ENCODE measurements around the gene SLC15A1. TPM values are rescaled to one million over a fixed set of nuclear protein-coding genes. Genes with fewer than 3 reads are reported as not detected.

Gene SLC15A1
- total and polyA plus RNA-seq, 3 experiments from 2014 or later, result not detected

DNA sequence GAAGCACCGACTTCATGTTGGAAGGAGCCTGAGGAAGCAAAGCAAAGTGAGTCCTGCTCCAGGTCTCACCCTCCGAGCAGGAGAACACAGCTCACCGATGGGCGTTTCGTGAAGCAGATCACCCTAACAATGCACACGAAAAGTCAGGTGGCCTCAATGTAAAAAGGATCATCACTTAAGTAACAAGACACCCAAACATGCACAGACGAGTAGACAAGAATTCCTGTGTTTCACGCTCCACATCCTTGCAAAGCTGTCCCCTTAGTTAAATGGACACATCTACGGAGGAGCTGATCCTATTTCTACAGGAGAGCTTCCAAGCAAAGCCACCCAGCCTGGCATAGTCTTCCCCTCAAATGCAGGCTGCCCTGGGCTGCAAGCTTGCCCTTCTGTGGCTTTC lies 66.2 kb downstream of the SLC15A1 start:
- Mint-ChIP-seq H3K9me3 (no peaks in the 10 kb centered on the region), H3K27ac (no peak overlapping the region), H3K4me3 (no peak overlapping the region), H3K27me3 (peaks cover 4 to 9% of the 10 kb centered on the region in 2 donors), H3K4me1 (no peaks in the 10 kb centered on the region), H3K36me3 (no peaks in the 10 kb centered on the region)
- Histone ChIP-seq H3K4me3 (ENCODE audit: low read length) (no peak overlapping the region), H3K4me1 (ENCODE audit: insufficient read depth, low read length) (no peaks in the 10 kb centered on the region), H3K27me3 (ENCODE audit: insufficient read depth, low read length, poor library complexity, severe bottlenecking) (no peaks in the 10 kb centered on the region), H3K9me3 (ENCODE audit: low read length) (no peaks in the 10 kb centered on the region), H3K36me3 (ENCODE audit: insufficient read depth, low read length) (no peaks in the 10 kb centered on the region), H3K27ac (ENCODE audit: low read depth, low read length) (no peak overlapping the region)
- ChIA-PET POLR2A (no interaction called here), CTCF (interaction anchor here (1.5 kb wide), 1 partner anchor 9 kb away, joined by 4 read pairs; no protein-coding TSS in a partner anchor)
- no peak for DNase-seq

DNA sequence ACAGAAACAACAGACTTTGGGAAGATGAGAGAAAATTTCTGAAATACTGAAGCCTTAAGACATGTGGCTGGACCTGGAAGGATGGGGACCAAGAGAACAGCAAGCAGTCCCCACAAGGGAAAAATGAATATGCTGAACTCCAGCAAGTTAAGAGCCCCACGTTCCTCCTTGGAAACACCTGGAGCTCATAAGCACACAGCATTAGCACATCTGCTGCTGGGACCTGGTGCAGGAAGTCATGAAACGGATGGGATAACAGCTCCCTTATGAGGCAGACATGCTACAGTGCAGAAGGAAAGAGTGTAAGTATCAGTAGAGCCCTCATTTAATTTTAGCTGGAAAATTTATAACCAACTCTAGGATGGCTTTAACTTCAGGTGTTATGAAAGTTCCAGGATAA lies 67.3 kb downstream of the SLC15A1 start:
- Histone ChIP-seq H3K4me1 (ENCODE audit: insufficient read depth, low read length) (no peaks in the 10 kb centered on the region), H3K27ac (ENCODE audit: low read depth, low read length) (no peak overlapping the region), H3K4me3 (ENCODE audit: low read length) (no peak overlapping the region), H3K27me3 (ENCODE audit: insufficient read depth, low read length, poor library complexity, severe bottlenecking) (no peaks in the 10 kb centered on the region), H3K36me3 (ENCODE audit: insufficient read depth, low read length) (no peaks in the 10 kb centered on the region), H3K9me3 (ENCODE audit: low read length) (no peaks in the 10 kb centered on the region)
- DNase-seq, result no peak
- no peak overlapping the region for H3K4me3 Mint-ChIP-seq
- POLR2A ChIA-PET, result no interaction called here
- H3K4me1 Mint-ChIP-seq, result no peaks in the 10 kb centered on the region
- H3K36me3 Mint-ChIP-seq, result no peaks in the 10 kb centered on the region
- CTCF ChIA-PET, result interaction anchor here (1.2 to 1.6 kb wide), 2 partner anchors 9 to 240 kb away, joined by 3 read pairs; no protein-coding TSS in a partner anchor
- H3K27ac Mint-ChIP-seq, result no peak overlapping the region
- H3K27me3 Mint-ChIP-seq, result peaks cover 2 to 14% of the 10 kb centered on the region in 2 donors
- no peaks in the 10 kb centered on the region for H3K9me3 Mint-ChIP-seq

DNA sequence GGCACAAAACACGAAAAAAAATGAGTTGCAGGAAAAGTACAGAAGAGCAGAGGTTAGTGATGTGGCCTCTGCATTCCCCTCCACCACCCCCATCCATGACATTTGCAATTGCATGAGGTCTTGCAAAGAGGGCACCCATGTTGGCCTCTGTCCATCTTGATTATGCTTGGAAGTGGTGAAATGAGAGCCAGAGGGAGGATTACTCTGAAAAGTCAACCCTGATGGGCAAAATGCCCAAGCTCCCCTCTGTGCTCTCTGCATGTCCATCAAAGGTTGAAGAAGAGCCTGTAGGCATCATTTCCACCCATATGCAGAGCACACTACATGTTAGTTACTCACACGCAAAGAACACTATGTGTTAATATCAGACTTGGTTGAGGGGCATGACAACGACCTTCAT lies 71.4 kb downstream of the SLC15A1 start:
- DNase-seq, result no peak
- no peak overlapping the region for H3K4me3 ChIP-seq (ENCODE audit: low read length)
- H3K4me1 ChIP-seq (ENCODE audit: insufficient read depth, low read length), result no peaks in the 10 kb centered on the region
- H3K4me3 Mint-ChIP-seq, result no peak overlapping the region
- H3K27me3 ChIP-seq (ENCODE audit: insufficient read depth, low read length, poor library complexity, severe bottlenecking), result no peaks in the 10 kb centered on the region
- H3K27me3 Mint-ChIP-seq, result peaks cover 8 to 9% of the 10 kb centered on the region in 2 donors
- no peaks in the 10 kb centered on the region for H3K36me3 Mint-ChIP-seq
- H3K36me3 ChIP-seq (ENCODE audit: insufficient read depth, low read length), result no peaks in the 10 kb centered on the region
- no peak overlapping the region for H3K27ac ChIP-seq (ENCODE audit: low read depth, low read length)
- H3K4me1 Mint-ChIP-seq, result no peaks in the 10 kb centered on the region
- no peaks in the 10 kb centered on the region for H3K9me3 Mint-ChIP-seq
- no peaks in the 10 kb centered on the region for H3K9me3 ChIP-seq (ENCODE audit: low read length)
- no peak overlapping the region for H3K27ac Mint-ChIP-seq
- POLR2A ChIA-PET, result no interaction called here
- CTCF ChIA-PET, result no interaction called here

DNA sequence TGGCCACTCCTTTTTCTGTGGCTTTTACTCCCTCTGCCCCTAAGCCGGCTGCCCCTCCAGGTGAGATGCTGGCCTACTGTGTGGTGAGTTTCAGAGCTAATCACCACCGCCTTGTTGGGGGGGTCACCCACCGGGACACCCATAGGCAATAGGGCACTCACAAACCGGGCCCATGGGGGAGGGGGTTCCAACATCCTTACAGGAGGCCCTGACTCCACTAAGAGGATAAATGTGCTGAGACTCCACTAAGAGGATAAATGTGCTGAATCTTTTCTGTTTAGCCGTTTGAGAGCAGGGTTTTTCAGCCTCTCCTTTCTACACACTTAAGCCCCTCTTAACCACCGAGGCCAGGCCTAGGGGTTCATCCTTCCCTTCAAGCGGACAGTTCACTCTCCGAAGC lies 73.7 kb downstream of the SLC15A1 start:
- no peak overlapping the region for H3K27ac Mint-ChIP-seq
- no peaks in the 10 kb centered on the region for H3K4me1 ChIP-seq (ENCODE audit: insufficient read depth, low read length)
- H3K4me1 Mint-ChIP-seq, result no peaks in the 10 kb centered on the region
- no peaks in the 10 kb centered on the region for H3K9me3 ChIP-seq (ENCODE audit: low read length)
- no peak for DNase-seq
- H3K9me3 Mint-ChIP-seq, result no peaks in the 10 kb centered on the region
- H3K36me3 Mint-ChIP-seq, result no peaks in the 10 kb centered on the region
- no peaks in the 10 kb centered on the region for H3K36me3 ChIP-seq (ENCODE audit: insufficient read depth, low read length)
- H3K27me3 ChIP-seq (ENCODE audit: insufficient read depth, low read length, poor library complexity, severe bottlenecking), result no peaks in the 10 kb centered on the region
- ChIA-PET CTCF (no interaction called here), POLR2A (no interaction called here)
- H3K4me3 Mint-ChIP-seq, result no peak overlapping the region
- no peak overlapping the region for H3K27ac ChIP-seq (ENCODE audit: low read depth, low read length)
- H3K27me3 Mint-ChIP-seq, result peaks cover 5 to 6% of the 10 kb centered on the region in 2 donors
- H3K4me3 ChIP-seq (ENCODE audit: low read length), result no peak overlapping the region

DNA sequence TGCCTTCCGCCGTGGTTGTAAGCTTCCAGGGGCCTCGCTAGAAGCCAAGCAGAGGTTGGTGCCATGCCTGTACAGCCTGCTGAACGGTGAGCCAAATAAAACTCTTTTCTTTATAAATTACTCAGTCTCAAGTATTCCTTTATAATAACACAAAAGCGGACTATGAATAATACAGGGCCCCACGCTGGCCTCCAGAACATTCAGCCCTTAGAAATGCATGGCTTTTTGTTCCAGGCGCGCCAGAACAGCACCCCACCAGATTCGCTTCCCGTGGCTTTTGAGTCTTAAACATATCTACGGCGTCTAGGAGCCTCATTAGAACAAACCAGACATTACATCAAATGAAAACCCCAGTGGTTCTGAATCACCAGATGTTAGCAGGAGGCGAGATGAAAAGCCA lies 75.1 kb downstream of the SLC15A1 start:
- H3K27ac Mint-ChIP-seq, result no peak overlapping the region
- peaks cover 0 to 7% (median 4%) of the 10 kb centered on the region in 3 donors for H3K4me1 Mint-ChIP-seq
- Histone ChIP-seq H3K36me3 (ENCODE audit: insufficient read depth, low read length) (no peaks in the 10 kb centered on the region), H3K27me3 (ENCODE audit: insufficient read depth, low read length, poor library complexity, severe bottlenecking) (no peaks in the 10 kb centered on the region), H3K4me1 (ENCODE audit: insufficient read depth, low read length) (peaks cover 3% of the 10 kb centered on the region), H3K27ac (ENCODE audit: low read depth, low read length) (no peak overlapping the region), H3K9me3 (ENCODE audit: low read length) (no peaks in the 10 kb centered on the region), H3K4me3 (ENCODE audit: low read length) (no peak overlapping the region)
- H3K9me3 Mint-ChIP-seq, result no peaks in the 10 kb centered on the region
- ChIA-PET CTCF (no interaction called here), POLR2A (no interaction called here)
- H3K4me3 Mint-ChIP-seq, result no peak overlapping the region
- H3K36me3 Mint-ChIP-seq, result no peaks in the 10 kb centered on the region
- no peak for DNase-seq
- peaks cover 5 to 6% of the 10 kb centered on the region in 2 donors for H3K27me3 Mint-ChIP-seq

DNA sequence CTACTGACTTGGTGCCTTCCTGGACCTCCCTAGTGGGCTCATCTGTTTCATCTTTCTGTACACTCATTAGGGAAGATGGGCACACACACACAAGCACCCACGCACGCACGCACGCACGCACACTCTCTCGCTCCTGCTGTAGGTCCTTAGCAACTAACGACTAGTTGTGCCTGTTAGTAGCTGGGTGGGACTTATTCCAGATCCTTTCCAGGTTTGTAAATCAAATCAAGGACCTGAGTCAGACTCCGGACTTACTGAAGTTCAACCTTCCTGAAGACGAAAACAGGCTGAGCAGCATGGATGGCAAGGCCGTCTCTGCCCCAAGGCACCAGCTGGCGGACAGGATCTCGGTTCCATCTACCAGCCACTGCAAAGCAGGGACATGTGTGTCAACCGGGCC lies 76.2 kb downstream of the SLC15A1 start:
- no peaks in the 10 kb centered on the region for H3K9me3 ChIP-seq (ENCODE audit: low read length)
- Mint-ChIP-seq H3K4me3 (no peak overlapping the region), H3K27me3 (peaks cover 5 to 6% of the 10 kb centered on the region in 2 donors), H3K27ac (no peak overlapping the region), H3K9me3 (no peaks in the 10 kb centered on the region), H3K4me1 (peaks cover 0 to 7% (median 4%) of the 10 kb centered on the region in 3 donors), H3K36me3 (no peaks in the 10 kb centered on the region)
- H3K4me3 ChIP-seq (ENCODE audit: low read length), result no peak overlapping the region
- peaks cover 3% of the 10 kb centered on the region for H3K4me1 ChIP-seq (ENCODE audit: insufficient read depth, low read length)
- ChIA-PET CTCF (interaction anchor here (0.9 to 1.1 kb wide), 2 partner anchors 9 to 23 kb away, joined by 3 read pairs; no protein-coding TSS in a partner anchor), POLR2A (no interaction called here)
- no peaks in the 10 kb centered on the region for H3K36me3 ChIP-seq (ENCODE audit: insufficient read depth, low read length)
- H3K27ac ChIP-seq (ENCODE audit: low read depth, low read length), result no peak overlapping the region
- DNase-seq, result no peak
- no peaks in the 10 kb centered on the region for H3K27me3 ChIP-seq (ENCODE audit: insufficient read depth, low read length, poor library complexity, severe bottlenecking)

DNA sequence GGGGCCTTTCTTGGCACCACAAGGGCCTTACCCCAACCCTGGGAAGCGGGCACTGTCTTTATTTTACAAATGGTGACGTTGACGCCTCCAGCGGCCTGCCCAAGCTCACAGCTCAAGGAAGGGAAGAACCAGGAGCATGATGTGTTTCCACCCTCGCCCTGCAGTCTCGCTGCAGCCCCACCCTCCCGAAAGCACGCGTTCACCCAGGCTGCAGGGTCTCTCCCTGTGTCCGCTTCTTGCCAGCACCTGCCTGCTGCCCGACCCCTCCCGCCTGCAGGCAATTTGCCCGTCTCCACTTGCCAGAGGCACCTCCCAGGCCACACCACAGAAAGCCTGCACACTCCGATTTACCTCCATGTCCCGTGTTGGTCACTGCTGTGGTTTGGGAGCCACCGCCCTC lies 76.6 kb downstream of the SLC15A1 start:
- CTCF ChIA-PET, result interaction anchor here (1.1 kb wide), 1 partner anchor 9 kb away, joined by 3 read pairs; no protein-coding TSS in a partner anchor
- H3K4me1 ChIP-seq (ENCODE audit: insufficient read depth, low read length), result peaks cover 3% of the 10 kb centered on the region

DNA sequence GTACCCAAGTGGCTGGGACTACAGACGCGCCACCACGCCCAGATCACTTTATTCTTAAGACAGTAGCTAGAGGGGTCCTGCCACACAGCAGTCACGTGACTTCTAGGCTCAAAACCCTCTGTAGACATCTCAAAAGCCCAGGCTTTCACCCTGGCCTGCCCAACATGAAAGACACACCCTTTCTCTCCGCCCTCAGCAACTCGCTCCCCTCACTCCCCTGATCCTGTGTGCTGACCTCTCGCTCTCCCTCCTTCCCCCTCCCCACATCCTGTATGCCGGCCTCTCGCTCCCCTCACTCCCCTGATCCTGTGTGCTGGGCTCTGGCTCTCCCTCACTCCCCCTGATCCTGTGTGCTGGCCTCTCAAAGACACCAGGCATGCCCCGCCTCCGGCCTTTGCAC lies 77.4 kb downstream of the SLC15A1 start:
- CTCF ChIA-PET, result interaction anchor here (0.6 to 2.6 kb wide), 2 partner anchors 230 to 638 kb away, joined by 3 to 21 read pairs; no protein-coding TSS in a partner anchor
- Mint-ChIP-seq H3K36me3 (no peaks in the 10 kb centered on the region), H3K27ac (no peak overlapping the region), H3K27me3 (peaks cover 0 to 6% of the 10 kb centered on the region in 2 donors), H3K4me3 (no peak overlapping the region), H3K4me1 (peaks cover 0 to 7% (median 4%) of the 10 kb centered on the region in 3 donors), H3K9me3 (no peaks in the 10 kb centered on the region)
- DNase-seq, result no peak
- no peak overlapping the region for H3K27ac ChIP-seq (ENCODE audit: low read depth, low read length)
- no peaks in the 10 kb centered on the region for H3K9me3 ChIP-seq (ENCODE audit: low read length)
- H3K36me3 ChIP-seq (ENCODE audit: insufficient read depth, low read length), result no peaks in the 10 kb centered on the region
- peaks cover 3% of the 10 kb centered on the region for H3K4me1 ChIP-seq (ENCODE audit: insufficient read depth, low read length)
- POLR2A ChIA-PET, result no interaction called here
- H3K4me3 ChIP-seq (ENCODE audit: low read length), result no peak overlapping the region
- H3K27me3 ChIP-seq (ENCODE audit: insufficient read depth, low read length, poor library complexity, severe bottlenecking), result no peaks in the 10 kb centered on the region

More for the DNA sequence above, 76.6 kb downstream of the SLC15A1 start:
- H3K9me3 Mint-ChIP-seq, result no peaks in the 10 kb centered on the region
- Histone ChIP-seq H3K27ac (ENCODE audit: low read depth, low read length) (no peak overlapping the region), H3K4me3 (ENCODE audit: low read length) (no peak overlapping the region), H3K9me3 (ENCODE audit: low read length) (no peaks in the 10 kb centered on the region), H3K27me3 (ENCODE audit: insufficient read depth, low read length, poor library complexity, severe bottlenecking) (no peaks in the 10 kb centered on the region), H3K36me3 (ENCODE audit: insufficient read depth, low read length) (no peaks in the 10 kb centered on the region)
- POLR2A ChIA-PET, result no interaction called here
- H3K4me1 Mint-ChIP-seq, result peaks cover 0 to 7% (median 4%) of the 10 kb centered on the region in 3 donors
- peaks cover 2 to 6% of the 10 kb centered on the region in 2 donors for H3K27me3 Mint-ChIP-seq
- H3K4me3 Mint-ChIP-seq, result no peak overlapping the region
- no peaks in the 10 kb centered on the region for H3K36me3 Mint-ChIP-seq
- no peak for DNase-seq
- peak overlapping the region in 1 of 8 donors; percentile 23 for H3K27ac Mint-ChIP-seq

Data from CD8-positive, alpha-beta memory T cell (primary cell).